NCI-H446 (cell line): ENCODE data around the gene KIF11.
A peak's percentile ranks its signal among the peaks of the same experiment; 100 is the strongest.
"Not testable (repeated sequence)": the region's sequence is repeated elsewhere in the genome, so short reads cannot be mapped to it uniquely, and the experiment has no call there.

Source experiments
- DNase-seq, 2 experiments: peaks; one replicate each; lab custom pipeline; 2025; lab: John Stamatoyannopoulos, UW

The KIF11 gene

DNA sequence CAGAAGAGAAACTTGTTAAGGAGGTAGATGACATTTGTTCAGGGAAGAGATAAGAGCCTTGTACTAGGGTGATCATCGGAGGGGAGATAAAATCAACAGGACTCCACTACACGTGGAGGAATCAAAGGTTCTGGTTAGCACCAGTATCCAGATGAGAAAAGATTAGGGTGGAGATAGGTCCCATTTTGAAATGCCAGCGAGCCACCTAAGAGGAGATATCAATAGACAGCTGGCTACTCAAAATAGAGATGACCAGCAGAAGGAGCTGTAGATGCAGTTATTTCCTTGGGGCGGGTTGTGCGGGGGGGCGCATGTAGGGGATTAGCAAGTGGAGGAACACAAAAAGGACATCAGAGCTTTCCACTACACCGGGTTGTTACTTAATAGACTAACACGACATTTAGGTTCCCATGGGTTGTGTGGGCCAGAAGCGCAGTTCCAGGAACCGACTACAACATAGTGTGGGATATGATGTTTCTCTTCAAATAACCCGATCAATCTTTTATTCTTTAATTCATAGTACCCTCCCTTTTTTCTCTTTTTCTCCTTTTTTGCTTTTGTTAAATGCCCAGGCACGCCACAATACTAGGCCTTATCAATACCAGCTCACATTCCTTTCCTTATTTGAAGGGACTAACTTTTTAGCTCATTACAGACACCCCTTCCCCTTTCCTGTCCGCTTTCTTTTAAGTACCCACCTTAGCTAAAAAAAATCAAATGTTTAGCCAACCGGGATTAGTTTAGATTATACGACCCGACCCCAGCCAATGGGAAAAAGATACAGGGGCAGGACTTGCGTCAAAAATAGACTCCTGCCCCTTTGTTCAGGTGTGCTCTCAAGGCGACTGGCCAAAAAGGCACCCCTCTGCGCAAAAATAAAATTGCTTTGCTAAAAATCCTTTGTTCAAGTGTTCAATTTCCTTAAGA is 2.0 kb upstream of the KIF11 start:
- DNase-seq: no peak

DNA sequence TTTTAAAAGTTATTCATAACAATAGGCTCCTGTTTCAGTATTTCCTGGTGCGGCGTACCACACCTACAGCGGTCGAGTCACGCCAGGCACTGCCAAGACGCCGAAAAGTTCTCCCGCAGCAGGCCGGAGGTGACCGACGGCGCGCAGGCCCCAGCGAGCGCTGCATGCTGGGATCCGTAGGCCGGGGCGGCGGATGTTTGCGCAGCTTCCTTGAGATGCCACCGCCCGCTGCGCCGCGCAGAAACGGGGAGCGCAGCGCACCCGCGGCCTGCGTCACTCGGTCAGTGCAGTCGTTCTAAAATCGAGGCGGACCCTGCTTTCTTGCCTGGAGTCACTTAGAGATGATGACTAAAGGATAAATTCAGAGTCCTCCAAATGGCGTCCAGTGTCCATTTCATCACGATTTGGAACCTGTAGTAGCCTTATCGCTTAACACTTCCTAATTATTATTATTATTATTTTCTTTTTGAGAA is 1.3 kb upstream of the KIF11 start:
- DNase-seq: peak in 1 of 2 experiments; percentile 69

DNA sequence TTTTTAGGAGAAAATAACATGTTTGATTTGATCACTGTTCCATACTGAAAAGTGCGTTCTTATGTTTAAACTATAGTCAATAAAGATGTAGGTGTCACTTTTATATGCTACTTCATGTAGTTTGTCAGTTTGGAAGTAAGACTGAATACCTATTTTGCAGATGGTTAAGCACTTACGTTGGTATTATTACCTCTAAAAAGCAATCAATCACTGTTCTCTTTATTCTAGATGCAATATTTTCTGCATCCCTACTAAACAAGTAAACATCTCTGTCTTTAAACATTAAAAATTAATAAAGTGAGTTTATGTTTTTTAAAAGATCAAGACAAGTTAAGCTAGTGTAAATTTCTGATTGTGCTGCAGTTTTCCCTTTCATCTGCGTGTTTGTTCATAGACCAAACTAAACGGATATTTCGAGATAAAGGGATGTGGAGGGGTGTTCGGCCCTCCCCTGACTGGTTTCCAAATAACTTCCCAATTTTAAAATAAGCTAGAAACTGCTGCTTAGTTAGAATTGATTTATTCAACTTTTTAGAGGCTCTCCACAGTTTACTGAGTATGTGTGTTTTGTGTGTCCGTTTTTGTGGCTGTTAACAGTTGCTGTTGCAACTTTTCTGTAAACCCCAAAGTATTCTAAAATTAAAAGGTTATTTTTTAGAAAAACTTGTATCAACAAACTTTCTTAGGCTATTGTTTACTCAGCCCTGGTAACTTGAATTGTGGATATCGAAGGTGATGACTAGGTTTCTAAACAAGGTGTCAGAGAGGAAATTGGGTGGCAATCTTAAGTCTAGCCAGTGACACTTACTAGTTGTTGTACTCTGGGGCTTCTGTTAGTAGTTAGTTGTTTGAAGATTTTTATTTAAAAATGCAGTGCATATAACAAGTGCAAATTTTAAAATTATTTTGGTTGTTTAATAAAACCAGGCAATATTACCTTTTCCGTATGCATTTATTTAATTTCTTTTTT is 974 bp downstream of the KIF11 start:
- no peak for DNase-seq

DNA sequence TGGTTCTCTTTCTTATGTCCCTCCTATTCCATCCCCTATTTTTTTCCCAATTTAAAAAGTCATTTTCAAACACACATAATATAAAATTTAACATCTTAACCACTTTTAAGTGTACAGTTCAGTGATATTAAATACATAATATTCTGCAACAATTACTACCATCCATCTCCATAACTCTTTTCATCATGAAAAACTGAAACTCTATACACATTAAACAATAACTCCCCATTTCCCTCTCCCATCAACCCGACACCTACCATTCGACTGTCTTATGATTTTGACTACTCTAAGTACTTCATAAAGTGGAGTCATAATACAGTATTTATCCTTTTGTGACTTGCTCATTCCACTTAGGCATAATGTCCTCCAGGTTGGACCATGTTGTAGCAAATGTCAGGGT is 2.6 kb downstream of the KIF11 start:
- no peak for DNase-seq

DNA sequence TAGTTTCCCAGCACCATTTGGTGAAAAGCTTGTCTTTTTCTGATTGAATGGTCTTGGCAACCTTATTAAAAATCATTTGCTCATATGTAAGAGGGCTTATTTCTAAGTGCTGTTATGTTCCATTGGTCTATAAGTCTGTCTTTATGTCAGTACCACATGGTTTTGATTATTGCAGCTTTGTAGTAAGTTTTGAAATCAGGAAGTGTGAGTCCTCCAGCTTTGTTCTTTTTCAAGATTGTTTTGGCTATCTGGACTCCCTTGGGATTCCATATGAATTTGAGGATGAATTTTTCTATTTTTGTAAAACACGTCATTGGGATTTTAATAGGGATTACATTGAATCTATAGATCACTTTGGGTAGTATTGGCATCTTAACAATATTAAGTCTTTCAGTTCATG is 5.4 kb downstream of the KIF11 start:
- DNase-seq: no peak

DNA sequence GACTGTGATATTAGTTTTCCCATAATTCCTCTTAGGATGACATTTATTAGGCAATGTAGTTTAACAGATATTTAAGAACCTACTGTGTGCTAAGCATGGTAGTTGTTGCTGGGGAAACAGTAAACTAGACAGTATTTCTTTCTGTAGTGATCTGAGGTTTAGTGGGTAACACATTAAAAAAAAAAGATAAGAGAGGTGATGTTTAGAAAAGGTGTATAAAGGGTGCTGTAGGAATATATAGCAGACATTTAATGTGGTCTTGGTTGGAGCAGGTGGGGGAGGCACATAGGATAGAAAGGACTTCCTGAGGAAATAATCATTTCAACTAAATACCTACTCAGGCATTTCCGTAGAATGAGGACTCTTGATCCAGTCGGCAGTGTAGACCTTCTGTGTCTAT is 11.9 kb downstream of the KIF11 start:
- no peak for DNase-seq

DNA sequence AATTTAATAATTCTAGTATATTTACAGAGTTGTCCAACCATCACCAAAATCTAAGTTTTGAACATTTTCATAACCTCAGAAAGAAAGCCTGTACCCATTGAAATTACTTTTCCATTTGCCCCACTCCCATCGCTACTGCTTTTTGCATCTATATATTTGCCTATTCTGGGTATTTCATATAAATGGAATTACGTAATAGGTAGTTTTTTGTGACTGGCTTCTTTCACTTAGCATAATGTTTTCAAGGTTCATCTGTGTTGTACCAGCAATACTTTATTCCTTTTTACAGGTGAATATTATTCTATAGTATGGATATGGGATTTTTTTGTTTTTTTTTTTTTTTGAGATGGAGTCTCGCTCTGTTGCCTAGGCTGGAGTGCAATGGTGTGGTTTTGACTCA is 22.6 kb downstream of the KIF11 start:
- no peak for DNase-seq

DNA sequence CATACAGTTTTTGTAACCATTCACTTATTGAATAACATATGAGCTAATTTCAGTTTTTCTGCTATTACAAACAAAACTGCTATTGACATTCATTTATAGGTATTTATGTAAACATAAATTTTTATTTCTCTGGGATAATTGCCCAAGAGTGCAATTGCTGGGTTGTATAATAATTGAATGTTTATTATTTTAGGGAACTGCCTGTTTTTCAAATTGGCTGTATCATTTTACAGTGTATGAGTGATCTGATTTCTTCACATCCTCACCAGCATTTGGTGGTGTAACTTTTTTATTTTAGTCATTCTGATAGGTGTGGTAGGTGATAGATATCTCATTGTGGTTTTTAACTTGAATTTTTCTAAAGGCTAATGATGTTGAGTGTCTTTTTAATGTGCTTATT is 26.4 kb downstream of the KIF11 start:
- no peak for DNase-seq

DNA sequence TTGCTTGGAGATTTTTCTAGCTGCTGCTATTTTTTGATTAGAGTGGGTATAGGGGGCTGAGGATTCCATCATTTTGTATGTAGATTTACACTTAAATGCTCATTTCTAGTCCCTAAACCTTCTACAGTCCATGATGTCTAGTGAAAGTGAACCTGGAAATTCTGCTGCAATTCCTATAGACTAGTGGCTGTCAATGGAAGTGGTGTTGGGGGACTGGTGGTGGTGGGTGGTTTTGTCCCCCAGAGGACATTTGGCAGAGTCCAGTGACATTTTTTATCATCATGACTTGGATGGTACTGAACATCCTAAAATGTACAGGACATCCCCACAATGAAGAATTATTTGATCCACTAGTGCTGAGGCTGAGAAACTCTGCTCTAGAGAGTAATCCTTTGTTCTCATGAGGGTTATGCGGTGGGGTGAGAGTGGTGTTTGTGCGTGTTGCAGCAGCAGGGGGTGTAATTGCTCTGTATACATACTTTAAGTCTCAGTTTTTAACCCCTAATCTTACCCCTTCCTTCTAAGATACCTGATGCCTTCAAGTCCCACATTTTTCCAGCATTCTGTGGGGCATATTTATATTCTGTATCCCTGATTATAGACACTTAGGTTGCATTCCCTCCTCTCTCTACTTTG is 35.0 kb downstream of the KIF11 start:
- no peak for DNase-seq

DNA sequence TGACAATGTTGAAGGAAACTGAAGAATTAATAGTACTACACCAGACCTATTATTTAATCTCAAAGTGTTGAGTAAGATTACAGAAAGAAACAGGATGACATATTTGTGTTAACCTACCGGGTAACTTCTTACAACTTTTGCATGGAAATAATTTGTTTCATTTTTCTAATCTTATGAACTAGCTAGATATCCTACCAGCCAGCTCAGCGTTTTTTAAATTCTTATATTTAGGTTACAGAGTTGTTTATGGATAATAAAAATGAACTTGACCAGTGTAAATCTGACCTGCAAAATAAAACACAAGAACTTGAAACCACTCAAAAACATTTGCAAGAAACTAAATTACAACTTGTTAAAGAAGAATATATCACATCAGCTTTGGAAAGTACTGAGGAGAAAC is 37.0 kb downstream of the KIF11 start:
- DNase-seq: no peak

DNA sequence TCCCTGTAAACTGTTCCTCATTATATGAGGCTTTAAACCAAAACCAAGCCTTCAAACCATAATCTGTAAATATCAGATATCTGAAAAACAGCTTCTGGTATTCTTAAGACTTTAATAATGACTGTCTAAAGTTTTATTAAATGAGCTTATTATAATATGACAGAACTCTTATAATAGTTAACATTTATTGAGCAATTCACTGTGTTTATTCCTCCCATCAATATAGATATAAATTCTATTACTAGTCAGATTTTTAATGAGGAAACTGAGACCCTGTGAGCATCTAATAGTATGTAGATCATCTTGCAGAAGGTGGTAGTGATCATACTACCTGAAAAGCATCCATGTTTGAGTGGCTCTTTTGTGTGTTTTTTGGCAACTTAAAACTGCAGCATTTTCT is 45.1 kb downstream of the KIF11 start:
- no peak for DNase-seq

DNA sequence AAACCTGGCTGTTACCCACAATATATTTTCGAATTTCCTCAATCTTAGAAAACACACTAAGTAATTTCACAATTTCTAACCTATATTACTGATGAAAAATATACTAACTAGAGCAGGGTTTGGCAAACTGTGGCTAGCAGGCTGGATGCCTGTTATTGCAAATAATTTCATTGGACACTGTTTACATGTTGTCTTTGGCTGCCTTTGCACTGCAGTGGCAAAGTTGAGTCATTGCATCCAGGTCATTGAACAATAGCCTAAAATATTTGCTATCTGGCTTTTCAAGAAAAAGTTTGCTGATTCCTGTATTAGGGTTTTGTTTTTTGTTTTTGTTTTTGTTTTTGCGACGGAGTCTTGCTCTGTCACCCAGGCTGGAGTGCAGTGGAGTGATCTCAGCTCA is 47.2 kb downstream of the KIF11 start:
- DNase-seq: no peak

DNA sequence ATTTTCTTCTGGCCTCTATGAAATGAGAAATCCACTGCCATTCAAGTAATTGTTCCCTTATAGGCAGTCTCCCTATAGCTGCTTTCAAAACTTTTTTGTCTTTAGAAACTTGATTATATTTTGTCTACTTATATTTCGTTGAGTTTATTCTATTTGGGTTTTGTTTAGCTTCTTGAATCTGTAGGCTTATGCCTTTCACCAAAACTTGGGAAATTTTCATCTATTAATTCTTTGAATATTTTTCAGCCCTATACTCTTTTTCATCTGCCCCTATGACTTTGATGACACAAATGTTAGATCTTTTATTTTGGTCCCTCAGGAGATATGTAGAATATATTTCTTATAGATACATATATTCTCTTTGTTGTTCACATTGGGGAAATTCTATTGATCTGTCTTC is 48.6 kb downstream of the KIF11 start:
- no peak for DNase-seq

DNA sequence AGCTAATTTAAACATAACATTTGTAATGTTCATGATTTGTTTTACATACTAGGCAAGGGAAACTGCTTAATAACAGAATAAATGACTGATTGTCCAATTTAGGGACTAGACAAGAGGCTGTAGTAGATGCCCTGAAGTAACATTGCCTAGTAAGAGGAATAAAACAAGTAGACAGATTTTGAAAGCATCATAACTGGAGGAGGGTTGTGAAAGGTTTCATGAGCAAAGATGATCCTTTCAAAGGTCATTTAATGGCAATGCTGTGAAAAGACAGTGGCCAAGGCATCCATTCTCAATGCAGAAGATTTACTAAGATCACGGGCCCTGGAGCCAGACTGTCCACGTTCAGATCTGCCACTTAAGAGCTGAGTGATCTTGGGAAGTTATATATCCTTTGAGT is 52.0 kb downstream of the KIF11 start:
- DNase-seq: no peak

DNA sequence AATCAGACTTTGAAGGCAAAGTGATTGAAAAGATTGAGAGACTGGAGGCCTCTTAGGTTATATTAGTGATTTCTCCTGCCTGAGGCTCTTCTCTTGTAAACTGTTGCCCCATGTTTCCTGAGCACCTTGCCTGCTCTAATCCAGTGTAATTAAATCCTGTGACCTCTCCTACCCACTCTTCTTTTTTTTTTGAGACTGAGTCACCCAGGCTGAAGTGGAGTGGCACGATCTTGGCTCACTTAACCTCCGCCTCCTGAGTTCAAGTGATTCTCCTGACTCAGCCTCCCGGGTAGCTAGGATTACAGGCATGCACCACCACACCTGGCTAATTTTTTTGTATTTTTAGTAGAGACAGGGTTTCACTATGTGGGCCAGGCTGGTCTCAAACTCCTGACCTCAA is 57.9 kb downstream of the KIF11 start:
- not testable (repeated sequence) for DNase-seq

DNA sequence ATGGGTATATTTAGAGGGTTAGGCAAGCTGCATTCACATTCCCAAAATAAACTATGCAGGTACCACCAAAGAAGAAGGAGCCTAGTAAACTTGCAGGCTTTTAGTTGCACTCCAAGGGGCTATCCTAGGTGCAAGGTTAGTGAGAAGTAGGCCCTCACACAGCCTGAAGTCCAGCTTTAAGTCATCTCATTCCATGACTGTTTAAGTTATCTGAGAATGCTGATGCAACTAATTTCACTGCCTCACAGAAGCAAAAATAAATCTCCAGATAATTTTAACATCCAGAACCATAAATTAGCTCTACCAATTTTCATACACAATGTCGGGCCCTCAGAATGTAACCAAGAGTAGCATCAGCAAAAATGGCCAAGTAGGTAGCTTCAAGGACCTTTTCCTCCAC is 62.5 kb downstream of the KIF11 start:
- DNase-seq: no peak

DNA sequence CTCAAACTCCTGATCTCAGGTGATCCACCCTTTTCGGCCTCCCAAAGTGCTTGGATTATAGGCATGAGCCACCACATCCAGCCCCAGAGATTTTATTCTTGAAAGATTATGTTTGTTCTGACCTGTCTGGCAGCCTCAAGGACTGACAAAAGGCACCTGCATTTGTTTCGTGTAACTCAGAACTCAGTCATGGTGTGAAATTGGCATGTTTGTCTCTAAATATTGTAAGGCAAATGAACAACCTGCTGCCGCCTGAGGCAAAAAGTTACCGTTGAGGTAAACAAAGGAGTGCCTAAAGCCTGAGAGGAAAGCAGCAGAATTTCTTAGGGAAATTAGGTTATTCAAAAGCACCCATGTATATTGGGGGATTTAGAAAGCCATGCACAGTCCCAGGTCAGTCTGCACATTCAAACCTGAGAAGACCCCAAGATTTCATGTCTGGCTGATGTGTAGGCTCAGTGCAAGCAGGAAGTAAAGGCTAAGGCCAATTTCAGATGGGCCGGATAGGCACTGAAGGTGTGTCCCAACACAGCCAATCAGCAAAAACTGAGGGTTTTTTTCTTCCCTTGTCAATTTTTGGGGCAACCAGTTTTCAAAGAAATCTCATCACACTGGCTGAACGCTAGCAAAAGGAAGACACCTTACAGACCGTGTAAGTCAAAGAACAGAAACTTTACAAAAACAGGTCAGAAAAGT is 63.5 kb downstream of the KIF11 start:
- no peak for DNase-seq

DNA sequence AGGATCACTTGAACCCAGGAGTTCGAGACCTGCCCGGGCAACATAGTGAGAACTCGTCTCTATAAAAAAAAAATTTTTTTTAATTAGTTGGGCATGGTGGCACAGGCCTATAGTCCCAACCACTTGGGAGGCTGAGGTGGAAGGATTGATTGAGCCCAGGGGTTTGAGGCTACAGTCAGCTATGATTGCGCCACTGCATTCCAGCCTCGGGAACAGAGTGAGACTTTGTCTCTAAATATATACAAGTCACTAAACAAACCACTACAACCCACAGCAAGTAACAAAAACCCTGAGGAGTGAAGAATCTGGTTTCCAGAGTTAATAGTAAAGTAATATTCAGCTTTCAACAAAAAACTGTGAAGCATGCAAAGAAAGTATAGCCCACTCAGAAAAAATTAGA is 64.1 kb downstream of the KIF11 start:
- DNase-seq: no peak

DNA sequence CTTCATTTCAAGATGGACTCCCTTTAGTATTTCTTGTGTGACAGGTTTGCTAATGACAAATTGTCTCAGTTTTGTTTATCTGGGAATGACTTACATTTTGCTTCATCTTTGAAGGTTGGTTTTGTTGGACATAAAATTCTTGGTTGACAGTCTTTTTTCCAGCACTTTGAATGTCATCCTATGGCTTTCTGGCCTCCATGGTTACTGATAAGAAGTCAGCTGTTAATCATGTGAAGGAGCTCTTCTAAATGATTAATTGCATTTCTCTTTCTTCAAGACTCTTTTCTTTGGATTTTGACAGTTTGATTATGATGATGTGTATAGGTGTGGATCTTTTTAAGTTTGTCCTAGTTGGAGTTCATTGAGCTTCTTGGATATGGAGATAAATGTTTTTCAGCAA is 69.9 kb downstream of the KIF11 start:
- no peak for DNase-seq

DNA sequence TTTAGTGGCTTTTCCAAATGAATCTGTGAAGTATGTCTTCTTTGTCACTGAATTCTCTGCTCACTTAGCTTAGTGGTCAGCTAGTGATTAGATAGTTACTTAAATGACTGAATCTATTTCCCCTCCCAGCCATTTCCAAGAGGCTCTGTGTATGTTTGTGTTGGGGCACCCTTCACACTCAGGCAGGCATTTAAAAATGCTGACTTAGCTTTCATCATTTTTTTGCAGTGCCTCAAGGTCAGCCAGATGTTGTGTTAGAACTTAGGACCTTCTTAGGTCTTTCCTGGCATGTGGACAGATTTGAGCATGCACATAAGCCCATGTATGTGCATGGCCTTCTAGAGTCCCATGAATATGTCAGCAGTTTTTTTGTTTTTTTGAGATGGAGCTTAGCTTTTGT is 71.4 kb downstream of the KIF11 start:
- no peak for DNase-seq

DNA sequence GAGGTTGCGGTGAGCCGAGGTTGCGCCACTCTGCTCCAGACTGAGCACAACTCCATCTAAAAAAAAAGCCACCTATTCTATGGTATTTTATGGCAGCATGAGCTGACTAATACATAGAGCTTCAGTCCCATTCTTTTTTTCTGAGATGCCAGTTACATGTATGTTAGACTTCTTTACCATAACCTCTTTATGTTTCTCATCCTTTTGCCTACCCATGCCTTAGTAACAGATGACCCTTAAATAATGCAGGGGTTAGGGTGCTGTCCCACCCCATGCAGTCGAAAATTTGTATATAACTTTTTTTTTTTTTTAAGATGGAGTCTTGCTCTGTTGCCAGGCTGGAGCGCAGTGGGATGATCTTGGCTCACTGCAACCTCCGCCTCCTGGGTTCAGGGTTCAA is 74.1 kb downstream of the KIF11 start:
- no peak for DNase-seq

DNA sequence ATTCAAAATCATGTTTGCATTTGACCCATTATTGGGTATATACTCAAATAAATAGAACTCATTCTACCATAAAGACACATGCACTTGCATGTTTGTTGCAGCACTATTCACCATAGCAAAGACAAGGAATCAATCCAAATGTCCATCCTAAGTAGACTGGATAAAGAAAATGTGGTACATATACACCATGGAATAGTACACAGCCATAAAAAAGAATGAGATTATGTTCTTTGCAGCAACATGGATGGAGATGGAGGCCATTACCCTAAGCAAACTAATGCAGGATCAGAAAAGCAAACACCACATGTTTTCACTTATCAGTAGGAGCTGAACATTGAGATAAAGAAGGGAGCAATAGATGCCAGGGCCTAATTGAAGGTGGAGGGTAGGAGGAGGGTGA is 84.8 kb downstream of the KIF11 start:
- DNase-seq: no peak
